BJ (cell line): ENCODE results near the gene KEL. TPM values are rescaled to one million over a fixed set of nuclear protein-coding genes. Genes with fewer than 3 reads are reported as not detected.

Experiments
- CTCF ChIA-PET: fragments of 350-600 bp; formaldehyde crosslinking; extraction: SDS; loops from one replicate; lab custom pipeline; 2021; ENCODE audit warnings: antibody characterized with exemption, inconsistent platforms; lab: Yijun Ruan, JAX
- POLR2A ChIA-PET: fragments of 300-600 bp; sonication (Branson Sonifier 250); formaldehyde crosslinking; extraction: SDS; loops from one replicate; lab custom pipeline; 2021; ENCODE audit warnings: antibody characterized with exemption; lab: Charles Lee
- DNase-seq: peaks from one replicate; pipeline ENCODE4 v3.0.0-alpha.2; 2011; ENCODE audit warnings: low read depth
- H3K27me3 ChIP-seq: 2 replicates; pipeline ENCODE4 v1.6.0; 2011; ENCODE audit warnings: low read length; ENCODE audit not compliant: control insufficient read depth, insufficient read depth
- H3K36me3 ChIP-seq: 2 replicates; pipeline ENCODE4 v1.5.1; 2011; ENCODE audit warnings: low read length; ENCODE audit not compliant: control insufficient read depth, insufficient read depth
- H3K4me3 ChIP-seq: 2 replicates; pipeline ENCODE4 v1.5.1; 2011; ENCODE audit warnings: low read depth, mild to moderate bottlenecking, control low read depth, low read length
- polyA plus RNA-seq: library from polyadenylated mRNA; depleted of rRNA; stranded (reverse); fragments of >200 nt; gene quantifications from 2 replicates; pipeline ENCODE4 v1.2.3, GENCODE V29; 2011
- TF ChIP-seq, protein P1 (sequence below): IDR thresholded peaks from 2 replicates; pipeline ENCODE4 v1.5.1; 2011; ENCODE audit warnings: low read depth, mild to moderate bottlenecking, control low read depth, inconsistent platforms, low read length, moderate library complexity; ENCODE audit not compliant: insufficient read depth

KEL gene
- polyA plus RNA-seq, 1 experiment = 0.31 TPM

DNA sequence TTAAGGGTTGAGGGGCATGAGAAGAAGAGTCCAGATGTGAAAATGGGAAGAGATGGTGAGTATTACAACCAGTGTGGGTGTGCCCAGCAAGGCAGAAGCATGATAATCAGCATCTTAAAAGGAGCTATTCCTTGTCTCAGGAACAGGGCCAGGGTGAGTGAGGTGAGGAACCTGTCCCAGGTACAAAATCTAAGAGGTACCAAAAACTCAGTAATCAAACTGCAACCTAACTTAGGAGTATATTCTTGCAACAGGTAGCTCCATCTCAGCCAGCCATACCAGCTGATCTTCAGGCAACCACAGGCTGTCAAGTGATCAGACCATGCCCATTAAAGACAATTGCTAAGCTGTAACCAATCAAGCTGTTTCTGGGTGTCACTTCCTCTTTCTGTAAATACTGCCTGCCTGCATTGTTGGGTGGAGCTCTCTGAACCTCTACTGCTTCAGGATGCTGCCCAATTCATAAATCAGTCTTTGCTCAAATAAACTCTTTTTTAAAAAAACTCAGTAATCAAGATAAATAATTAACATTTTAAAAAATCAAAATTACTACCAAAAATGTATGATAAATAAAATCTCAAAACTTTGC lies 7.4 kb downstream of the KEL start:
- ChIA-PET POLR2A (no interaction called here), CTCF (no interaction called here)
- TF ChIP-seq, protein P1, sequence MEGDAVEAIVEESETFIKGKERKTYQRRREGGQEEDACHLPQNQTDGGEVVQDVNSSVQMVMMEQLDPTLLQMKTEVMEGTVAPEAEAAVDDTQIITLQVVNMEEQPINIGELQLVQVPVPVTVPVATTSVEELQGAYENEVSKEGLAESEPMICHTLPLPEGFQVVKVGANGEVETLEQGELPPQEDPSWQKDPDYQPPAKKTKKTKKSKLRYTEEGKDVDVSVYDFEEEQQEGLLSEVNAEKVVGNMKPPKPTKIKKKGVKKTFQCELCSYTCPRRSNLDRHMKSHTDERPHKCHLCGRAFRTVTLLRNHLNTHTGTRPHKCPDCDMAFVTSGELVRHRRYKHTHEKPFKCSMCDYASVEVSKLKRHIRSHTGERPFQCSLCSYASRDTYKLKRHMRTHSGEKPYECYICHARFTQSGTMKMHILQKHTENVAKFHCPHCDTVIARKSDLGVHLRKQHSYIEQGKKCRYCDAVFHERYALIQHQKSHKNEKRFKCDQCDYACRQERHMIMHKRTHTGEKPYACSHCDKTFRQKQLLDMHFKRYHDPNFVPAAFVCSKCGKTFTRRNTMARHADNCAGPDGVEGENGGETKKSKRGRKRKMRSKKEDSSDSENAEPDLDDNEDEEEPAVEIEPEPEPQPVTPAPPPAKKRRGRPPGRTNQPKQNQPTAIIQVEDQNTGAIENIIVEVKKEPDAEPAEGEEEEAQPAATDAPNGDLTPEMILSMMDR = no peak
- DNase-seq = no peak
- Histone ChIP-seq H3K27me3 (no peaks in the 10 kb centered on the region), H3K4me3 (no peak overlapping the region), H3K36me3 (no peaks in the 10 kb centered on the region)

DNA sequence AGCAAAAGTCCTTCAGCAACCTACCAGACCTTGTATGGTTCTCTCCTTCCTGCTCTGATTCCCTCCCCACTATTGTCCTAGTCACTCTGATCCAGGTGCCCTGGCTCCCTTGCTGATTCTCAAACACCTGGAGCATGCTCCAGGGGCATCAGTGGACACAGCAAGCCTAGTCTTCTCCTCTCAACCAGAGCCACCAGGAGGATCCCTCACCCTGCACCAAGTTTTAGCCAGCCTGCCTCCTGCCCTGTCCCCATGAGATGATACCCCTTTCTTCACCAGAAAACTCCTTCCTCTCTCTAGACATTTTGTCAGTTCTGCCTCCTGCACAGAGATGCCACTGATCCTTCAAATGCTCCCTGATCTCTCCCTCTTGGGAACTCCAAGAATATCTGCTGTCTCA lies 11.9 kb downstream of the KEL start:
- Histone ChIP-seq H3K4me3 (no peak overlapping the region), H3K36me3 (no peaks in the 10 kb centered on the region), H3K27me3 (no peaks in the 10 kb centered on the region)
- TF ChIP-seq, protein P1 = no peak
- POLR2A ChIA-PET = no interaction called here
- no peak for DNase-seq
- CTCF ChIA-PET = no interaction called here

DNA sequence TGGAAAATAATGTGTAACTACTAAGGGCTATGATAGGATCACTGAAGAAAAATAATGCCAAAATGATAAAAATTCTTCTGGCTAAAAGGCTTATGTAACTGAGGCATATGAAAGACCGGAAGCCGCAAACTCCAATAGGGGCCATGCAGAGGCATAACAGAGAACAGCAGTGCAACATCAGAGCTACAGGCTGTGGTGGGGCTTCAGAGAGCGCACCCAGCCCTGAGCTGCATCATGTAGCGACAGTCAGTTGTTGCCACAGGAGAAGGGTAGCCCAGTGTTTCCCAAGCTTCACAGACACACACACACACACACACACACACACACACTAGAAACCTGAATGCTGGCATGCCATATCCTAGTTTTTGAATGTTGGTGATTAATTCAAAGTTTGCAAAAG lies 13.6 kb downstream of the KEL start:
- no peaks in the 10 kb centered on the region for H3K36me3 ChIP-seq
- TF ChIP-seq, protein P1 = no peak
- no peak for DNase-seq
- CTCF ChIA-PET = no interaction called here
- no peaks in the 10 kb centered on the region; the same call in 1 of the 2 replicates for H3K27me3 ChIP-seq
- POLR2A ChIA-PET = no interaction called here
- no peak overlapping the region for H3K4me3 ChIP-seq

DNA sequence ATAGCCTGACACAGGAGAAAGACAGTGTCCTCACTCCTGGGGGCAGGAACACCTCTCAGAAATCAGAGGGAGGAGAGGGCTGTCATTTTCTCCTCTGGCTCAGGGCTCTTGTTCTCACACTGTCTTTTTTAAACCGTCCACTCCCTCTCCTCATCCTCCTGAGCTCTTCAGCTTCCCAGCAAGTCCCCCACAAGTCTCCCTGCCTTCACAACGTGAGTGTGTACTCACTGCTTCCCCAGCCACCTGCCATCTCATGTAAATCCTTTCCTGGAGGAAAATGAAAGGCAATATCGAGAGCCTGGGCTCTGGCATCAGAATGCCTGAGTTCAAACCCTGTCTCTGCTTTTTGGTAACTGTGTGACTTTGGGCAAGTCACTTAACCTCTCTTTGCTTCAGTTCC lies 17.2 kb downstream of the KEL start:
- no peak for DNase-seq
- no peak overlapping the region for H3K4me3 ChIP-seq
- CTCF ChIA-PET = no interaction called here
- POLR2A ChIA-PET = no interaction called here
- no peaks in the 10 kb centered on the region for H3K36me3 ChIP-seq
- TF ChIP-seq, protein P1 = no peak
- no peaks in the 10 kb centered on the region; the same call in none of the 2 replicates for H3K27me3 ChIP-seq

DNA sequence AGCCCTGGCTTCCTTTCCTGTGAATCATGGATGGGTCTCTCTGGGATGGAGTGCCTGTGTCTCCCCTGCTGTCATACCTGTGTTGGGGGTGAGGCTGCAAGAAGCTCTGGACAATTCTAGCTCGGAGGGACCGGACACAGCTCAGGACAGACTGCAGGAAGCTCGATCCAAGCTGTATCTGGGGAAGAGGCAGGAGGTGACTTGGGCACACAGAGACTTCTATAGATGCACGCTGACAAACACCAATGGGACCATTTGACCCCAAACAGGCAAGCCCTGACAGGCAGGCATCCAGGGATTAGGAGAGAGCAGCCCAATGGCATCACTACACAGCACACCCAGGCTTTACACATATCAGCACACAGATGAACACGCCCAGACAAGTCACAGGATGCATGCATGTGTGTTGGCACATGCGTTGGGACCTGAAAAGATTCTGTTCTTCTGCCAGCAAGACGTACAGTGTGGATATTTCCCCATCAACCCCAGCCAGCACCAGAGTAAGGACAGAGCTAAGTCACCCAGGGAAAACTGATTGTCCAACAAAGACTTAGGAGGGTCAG lies 18.4 kb downstream of the KEL start:
- Histone ChIP-seq H3K36me3 (no peaks in the 10 kb centered on the region), H3K4me3 (no peak overlapping the region), H3K27me3 (no peaks in the 10 kb centered on the region; the same call in none of the 2 replicates)
- no peak for DNase-seq
- ChIA-PET POLR2A (no interaction called here), CTCF (no interaction called here)
- TF ChIP-seq, protein P1 = no peak
